KMS-11 (cell line): ENCODE results near the gene GALNS.

Source experiments
- H2AFZ ChIP-seq: fragments of 200-600 bp; sonication (generic); 2 replicates; pipeline ENCODE4 v1.6.1; 2016; ENCODE audit warnings: antibody characterized with exemption, mixed run types, low read depth
- H3K27ac ChIP-seq: fragments of 200-600 bp; sonication (generic); 2 replicates; pipeline ENCODE4 v1.6.1; 2016; ENCODE audit warnings: mild to moderate bottlenecking, mixed run types
- H3K27me3 ChIP-seq: fragments of 200-600 bp; sonication (generic); 2 replicates; pipeline ENCODE4 v1.6.1; 2017; ENCODE audit warnings: mild to moderate bottlenecking, low read depth, mixed run types, moderate library complexity; ENCODE audit not compliant: insufficient read depth
- H3K36me3 ChIP-seq: fragments of 200-600 bp; sonication (generic); 2 replicates; pipeline ENCODE4 v1.6.1; 2017; ENCODE audit warnings: mild to moderate bottlenecking, mixed run types; ENCODE audit not compliant: insufficient read depth
- H3K4me1 ChIP-seq: fragments of 200-600 bp; sonication (generic); 2 replicates; pipeline ENCODE4 v1.6.1; 2016; ENCODE audit warnings: mild to moderate bottlenecking, low read depth, mixed run types; ENCODE audit not compliant: poor library complexity, severe bottlenecking
- H3K4me2 ChIP-seq: fragments of 200-600 bp; sonication (generic); 2 replicates; pipeline ENCODE4 v1.7.0; 2016; ENCODE audit warnings: mild to moderate bottlenecking, mixed run types
- H3K4me3 ChIP-seq: fragments of 200-600 bp; sonication (generic); IDR thresholded peaks from 2 replicates; pipeline ENCODE4 v1.6.1; 2017; ENCODE audit warnings: low read depth, low read length, mixed read lengths; ENCODE audit not compliant: insufficient read depth
- H3K79me2 ChIP-seq: fragments of 200-600 bp; sonication (generic); 2 replicates; pipeline ENCODE4 v1.6.1; 2016; ENCODE audit warnings: low read depth, mixed run types; ENCODE audit not compliant: insufficient read depth
- H3K9ac ChIP-seq: fragments of 200-600 bp; sonication (generic); 2 replicates; pipeline ENCODE4 v1.6.1; 2016; ENCODE audit warnings: mild to moderate bottlenecking, mixed run types
- H4K20me1 ChIP-seq: fragments of 200-600 bp; sonication (generic); 2 replicates; pipeline ENCODE4 v1.6.1; 2016; ENCODE audit warnings: mild to moderate bottlenecking, mixed run types; ENCODE audit not compliant: insufficient read depth
- CTCF ChIP-seq: fragments of 200-600 bp; sonication (generic); conservative IDR thresholded peaks from 2 replicates; pipeline ENCODE4 v1.6.1; 2017; ENCODE audit warnings: low read depth, mild to moderate bottlenecking, antibody characterized with exemption, low read length, moderate library complexity, mixed read lengths

Gene GALNS

GRCh38 chr16:88842308-88842756 is 14.4 kb downstream of the GALNS start:
- no peak for TF ChIP-seq CTCF
- Histone ChIP-seq H2AFZ (no peak overlapping the region), H3K4me1 (no peaks in the 10 kb centered on the region), H3K36me3 (no peaks in the 10 kb centered on the region), H3K9ac (no peak overlapping the region), H3K79me2 (no peaks in the 10 kb centered on the region), H4K20me1 (no peaks in the 10 kb centered on the region), H3K4me3 (no peak overlapping the region), H3K4me2 (no peak overlapping the region), H3K27me3 (no peaks in the 10 kb centered on the region), H3K27ac (no peak overlapping the region)

- no peak overlapping the region for H2AFZ ChIP-seq
- no peak overlapping the region for H3K4me2 ChIP-seq
- H3K79me2 ChIP-seq: no peaks in the 10 kb centered on the region
- H3K9ac ChIP-seq: no peak overlapping the region
- H3K36me3 ChIP-seq: no peaks in the 10 kb centered on the region
- H3K4me3 ChIP-seq: no peak overlapping the region
- no peak for TF ChIP-seq CTCF
- no peaks in the 10 kb centered on the region for H3K27me3 ChIP-seq
- H4K20me1 ChIP-seq: no peaks in the 10 kb centered on the region
- no peaks in the 10 kb centered on the region for H3K4me1 ChIP-seq
- no peak overlapping the region for H3K27ac ChIP-seq
Measured at GRCh38 chr16:88841521-88842307, 15.0 kb downstream of the GALNS start.

DNA sequence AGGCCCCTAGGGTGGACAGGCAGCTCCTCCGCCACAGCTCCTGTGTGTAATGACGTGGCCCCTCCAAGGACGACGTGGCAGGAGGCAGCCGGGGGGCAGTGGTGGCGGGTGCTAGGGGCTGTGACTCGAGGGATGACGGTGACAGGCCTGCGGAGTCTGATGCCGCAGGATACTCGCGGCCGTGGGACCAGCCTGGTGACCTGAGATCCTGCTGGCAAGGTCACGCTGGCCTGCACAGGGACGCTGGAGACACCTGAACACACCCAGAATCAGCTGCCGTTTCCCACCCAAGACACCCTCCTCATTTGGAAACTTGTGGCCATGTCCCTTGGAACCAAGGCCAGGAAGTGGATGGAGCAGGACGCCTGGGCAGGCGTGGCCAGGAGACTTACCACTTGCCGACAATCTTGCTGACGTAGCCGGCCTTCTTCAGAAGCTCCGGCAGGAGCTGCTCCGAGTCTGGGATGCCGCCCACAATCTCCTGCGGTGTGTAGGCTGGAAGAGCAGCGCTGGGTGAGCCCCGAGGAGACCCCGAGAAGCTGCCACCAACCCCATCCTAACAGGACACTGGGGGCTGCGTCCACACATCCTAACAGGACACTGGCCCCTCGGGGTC is 16.0 kb downstream of the GALNS start:
- Histone ChIP-seq H3K79me2 (no peaks in the 10 kb centered on the region), H3K4me2 (no peak overlapping the region), H3K9ac (no peak overlapping the region), H3K4me3 (no peak overlapping the region), H2AFZ (no peak overlapping the region), H3K36me3 (no peaks in the 10 kb centered on the region), H3K27me3 (no peaks in the 10 kb centered on the region), H4K20me1 (no peaks in the 10 kb centered on the region), H3K4me1 (no peaks in the 10 kb centered on the region), H3K27ac (no peak overlapping the region)
- no peak for TF ChIP-seq CTCF

GRCh38 chr16:88839745-88840599 is 16.8 kb downstream of the GALNS start:
- no peak overlapping the region for H3K4me3 ChIP-seq
- no peak overlapping the region for H3K27ac ChIP-seq
- no peaks in the 10 kb centered on the region for H3K79me2 ChIP-seq
- H3K36me3 ChIP-seq: no peaks in the 10 kb centered on the region
- no peak overlapping the region for H3K9ac ChIP-seq
- H3K27me3 ChIP-seq: no peaks in the 10 kb centered on the region
- no peak for TF ChIP-seq CTCF
- no peak overlapping the region for H3K4me2 ChIP-seq
- no peaks in the 10 kb centered on the region for H4K20me1 ChIP-seq
- no peak overlapping the region for H2AFZ ChIP-seq
- H3K4me1 ChIP-seq: no peaks in the 10 kb centered on the region
